ENCODE data around the gene TUBB4A.

- TF ChIP-seq CTCF (IDR thresholded peaks at IDR 0.05), result no peak
- no peak for TF ChIP-seq ZFX (IDR thresholded peaks at IDR 0.05; ENCODE audit: borderline replicate concordance)
Measured at GRCh38 chr19:6476155-6476895, 25.8 kb downstream of the TUBB4A start.
